GM19025 (cell line): Measurements from ENCODE around the gene B4GALT5.

Experiments
- ATAC-seq: cut with Tn5 transposase; IDR thresholded peaks from one replicate; pipeline ENCODE4 v1.9.1; 2021; ENCODE audit warnings: mild to moderate bottlenecking, low read depth, moderate library complexity; ENCODE audit not compliant: unreplicated experiment

The B4GALT5 gene

DNA sequence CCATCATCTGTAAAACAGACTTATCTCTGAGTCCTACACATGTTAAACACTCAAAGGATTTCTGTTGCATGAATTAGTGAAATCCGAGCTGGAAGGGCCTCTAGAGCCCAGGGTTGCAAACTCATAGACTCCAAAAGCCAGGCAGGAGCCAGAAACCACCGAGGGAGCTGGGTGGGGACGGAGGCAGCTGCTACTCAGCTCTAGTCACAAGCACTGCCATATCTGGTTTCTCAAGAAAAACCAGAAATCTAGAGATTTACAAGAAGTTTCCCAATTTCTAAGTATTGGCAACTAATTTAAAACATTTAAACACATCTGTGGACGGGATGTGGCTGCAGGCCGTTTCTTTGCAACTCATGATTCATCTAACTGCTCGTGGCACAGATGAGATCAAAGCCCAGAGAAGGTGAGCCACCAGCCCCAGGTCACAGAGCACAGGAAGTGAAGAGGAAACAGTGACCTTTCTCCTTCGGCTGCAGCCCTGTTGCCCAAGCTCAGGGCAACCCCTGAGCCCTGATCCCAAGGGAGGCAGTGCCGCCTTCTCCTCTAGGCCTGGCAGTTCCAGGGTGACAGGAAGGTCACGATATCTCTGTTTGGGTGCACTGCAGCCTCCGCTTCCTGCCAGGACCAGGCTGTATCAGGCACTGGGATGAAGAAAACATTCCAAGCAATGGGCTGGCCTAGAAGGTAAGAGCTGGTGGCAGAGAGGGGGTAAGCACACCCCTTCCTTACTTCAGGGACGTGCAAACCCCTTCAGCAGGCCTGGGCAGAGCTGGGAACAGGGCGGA, 119.3 kb downstream of the B4GALT5 start:
- no peak for ATAC-seq

- ATAC-seq: no peak
These were observed 120.1 kb downstream of the B4GALT5 start for GRCh38 chr20:49593466-49594142.

- no peak for ATAC-seq
These were observed 121.6 kb downstream of the B4GALT5 start for GRCh38 chr20:49592120-49592519.

DNA sequence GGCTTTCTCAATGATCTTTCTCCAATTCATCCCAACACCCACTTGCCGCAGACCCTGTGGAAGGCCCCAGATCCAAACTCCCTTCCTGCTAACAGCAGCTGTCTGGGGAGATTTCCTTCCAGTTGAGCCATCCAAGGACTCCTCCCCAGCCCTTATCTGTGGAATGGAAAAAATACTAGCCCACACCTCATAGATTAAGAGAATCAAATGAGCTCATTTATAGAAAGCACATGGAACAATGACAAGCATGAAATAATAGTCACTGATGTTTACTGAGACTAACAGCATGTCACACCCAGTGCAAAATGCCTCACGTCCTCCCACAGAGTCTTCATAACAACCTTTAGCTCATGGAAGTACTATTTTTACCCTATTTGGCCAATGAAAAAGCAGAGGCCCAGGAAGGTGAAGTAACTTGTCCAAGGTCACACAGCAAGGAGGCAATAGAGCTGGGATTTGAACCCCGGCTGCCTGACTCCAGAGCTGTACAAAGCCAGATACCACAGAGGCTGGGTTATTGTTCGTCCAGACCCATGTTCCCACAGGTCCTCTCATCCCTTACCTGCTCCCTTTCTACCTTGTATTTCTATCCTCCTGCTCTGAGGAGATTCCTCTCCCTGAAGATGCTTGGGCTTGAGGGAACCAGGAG, 122.3 kb downstream of the B4GALT5 start:
- ATAC-seq: no peak

- ATAC-seq: no peak
These were observed 123.3 kb downstream of the B4GALT5 start for GRCh38 chr20:49590163-49591017.

DNA sequence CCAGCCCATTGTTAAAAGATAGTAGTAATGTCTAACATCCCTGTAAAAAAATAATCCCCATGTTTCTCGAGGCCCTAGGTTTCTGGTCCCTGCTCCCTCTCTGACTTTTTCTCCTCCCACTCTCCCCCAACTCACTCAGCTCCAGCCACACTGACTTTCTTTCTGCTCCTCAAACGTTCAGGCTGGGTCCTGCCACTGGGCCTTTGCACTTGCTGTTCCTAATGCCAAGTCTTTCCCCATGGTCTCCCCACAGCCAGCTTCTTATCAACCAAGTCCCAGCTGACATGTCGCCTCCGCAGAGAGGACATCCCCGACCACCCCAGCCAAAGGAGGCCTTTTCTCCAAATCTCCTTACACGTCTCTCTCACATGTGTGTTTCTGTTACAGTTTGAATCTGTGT, 123.9 kb downstream of the B4GALT5 start:
- ATAC-seq: no peak

- ATAC-seq: no peak
These were observed 126.5 kb downstream of the B4GALT5 start for GRCh38 chr20:49587111-49587570.

GRCh38 chr20:49585585-49586245, 128.0 kb downstream of the B4GALT5 start:
- ATAC-seq: no peak

- ATAC-seq: no peak
These were observed 129.0 kb downstream of the B4GALT5 start for GRCh38 chr20:49584418-49585382.

DNA sequence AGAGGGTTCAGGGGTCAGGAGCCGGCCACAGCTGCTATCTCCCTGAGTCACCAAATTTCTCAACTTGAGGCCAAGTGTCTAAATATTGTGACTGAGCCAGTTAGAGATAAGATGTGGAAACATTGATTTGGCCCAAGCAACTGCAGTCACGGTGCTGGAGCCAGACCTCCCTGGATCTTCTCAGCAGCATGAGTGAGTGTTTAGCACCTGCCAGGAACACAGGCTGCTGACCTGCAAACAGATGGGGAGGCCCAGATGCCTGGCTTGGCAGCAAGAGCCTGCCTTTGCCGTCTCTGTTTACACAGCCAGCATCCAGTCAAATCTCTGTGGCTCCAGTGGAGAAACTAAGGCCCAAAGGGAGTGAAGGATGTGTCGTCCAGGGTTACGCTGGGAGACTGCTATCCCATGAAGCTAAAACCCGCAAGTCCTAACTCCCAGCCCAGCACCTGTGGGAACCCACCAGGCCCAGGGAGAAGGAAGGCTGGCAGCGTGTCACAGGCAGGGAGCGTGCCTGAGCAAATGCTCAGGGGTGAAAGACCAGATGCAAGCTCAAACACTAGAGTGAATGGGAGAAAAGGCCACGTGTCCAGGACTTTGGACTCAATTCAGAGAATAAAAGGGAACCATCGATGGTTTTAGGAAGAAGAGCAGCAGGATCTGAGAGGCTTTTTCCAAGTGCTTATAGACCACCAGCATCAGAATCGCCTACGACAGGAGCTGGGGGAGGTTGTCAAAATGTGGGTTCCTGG, 129.8 kb downstream of the B4GALT5 start:
- no peak for ATAC-seq

DNA sequence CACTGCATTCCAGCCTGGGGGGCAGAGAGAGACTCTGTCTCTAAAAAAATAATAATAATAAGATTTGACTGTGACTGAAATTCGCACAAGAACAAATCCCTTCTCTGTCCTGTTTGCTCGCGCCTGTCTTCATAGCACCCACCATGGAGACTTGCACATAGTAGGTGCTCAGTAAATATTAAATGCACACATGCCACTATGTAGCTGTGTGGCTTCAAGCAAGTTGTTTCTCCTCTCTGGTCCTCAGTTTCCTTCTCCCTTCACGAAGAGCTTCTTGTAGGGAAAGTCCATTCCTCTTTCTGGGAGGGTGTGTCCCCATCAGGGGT, 130.4 kb downstream of the B4GALT5 start:
- no peak for ATAC-seq
